ENCODE results near the gene FEM1B.

- TF ChIP-seq ZNF768 (tag by site-specific recombination; IDR thresholded peaks at IDR 0.05) = no peak
- TF ChIP-seq, protein P1, sequence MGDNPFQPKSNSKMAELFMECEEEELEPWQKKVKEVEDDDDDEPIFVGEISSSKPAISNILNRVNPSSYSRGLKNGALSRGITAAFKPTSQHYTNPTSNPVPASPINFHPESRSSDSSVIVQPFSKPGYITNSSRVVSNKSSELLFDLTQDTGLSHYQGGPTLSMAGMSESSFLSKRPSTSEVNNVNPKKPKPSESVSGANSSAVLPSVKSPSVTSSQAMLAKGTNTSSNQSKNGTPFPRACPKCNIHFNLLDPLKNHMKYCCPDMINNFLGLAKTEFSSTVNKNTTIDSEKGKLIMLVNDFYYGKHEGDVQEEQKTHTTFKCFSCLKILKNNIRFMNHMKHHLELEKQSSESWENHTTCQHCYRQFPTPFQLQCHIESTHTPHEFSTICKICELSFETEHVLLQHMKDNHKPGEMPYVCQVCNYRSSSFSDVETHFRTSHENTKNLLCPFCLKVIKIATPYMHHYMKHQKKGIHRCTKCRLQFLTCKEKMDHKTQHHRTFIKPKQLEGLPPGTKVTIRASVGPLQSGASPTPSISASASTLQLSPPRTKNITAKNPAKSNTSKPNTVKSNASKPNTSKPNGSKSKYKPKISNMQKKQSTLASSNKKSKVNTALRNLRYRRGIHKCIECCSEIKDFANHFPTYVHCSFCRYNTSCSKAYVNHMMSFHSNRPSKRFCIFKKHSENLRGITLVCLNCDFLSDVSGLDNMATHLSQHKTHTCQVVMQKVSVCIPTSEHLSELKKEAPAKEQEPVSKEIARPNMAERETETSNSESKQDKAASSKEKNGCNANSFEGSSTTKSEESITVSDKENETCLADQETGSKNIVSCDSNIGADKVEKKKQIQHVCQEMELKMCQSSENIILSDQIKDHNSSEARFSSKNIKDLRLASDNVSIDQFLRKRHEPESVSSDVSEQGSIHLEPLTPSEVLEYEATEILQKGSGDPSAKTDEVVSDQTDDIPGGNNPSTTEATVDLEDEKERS (tag by site-specific recombination; IDR thresholded peaks at IDR 0.05) = no peak
- TF ChIP-seq CTCF (tag by site-specific recombination; IDR thresholded peaks at IDR 0.05) = no peak
- TF ChIP-seq, protein P2, sequence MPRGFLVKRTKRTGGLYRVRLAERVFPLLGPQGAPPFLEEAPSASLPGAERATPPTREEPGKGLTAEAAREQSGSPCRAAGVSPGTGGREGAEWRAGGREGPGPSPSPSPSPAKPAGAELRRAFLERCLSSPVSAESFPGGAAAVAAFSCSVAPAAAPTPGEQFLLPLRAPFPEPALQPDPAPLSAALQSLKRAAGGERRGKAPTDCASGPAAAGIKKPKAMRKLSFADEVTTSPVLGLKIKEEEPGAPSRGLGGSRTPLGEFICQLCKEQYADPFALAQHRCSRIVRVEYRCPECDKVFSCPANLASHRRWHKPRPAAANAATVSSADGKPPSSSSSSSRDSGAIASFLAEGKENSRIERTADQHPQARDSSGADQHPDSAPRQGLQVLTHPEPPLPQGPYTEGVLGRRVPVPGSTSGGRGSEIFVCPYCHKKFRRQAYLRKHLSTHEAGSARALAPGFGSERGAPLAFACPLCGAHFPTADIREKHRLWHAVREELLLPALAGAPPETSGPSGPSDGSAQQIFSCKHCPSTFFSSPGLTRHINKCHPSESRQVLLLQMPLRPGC (tag by site-specific recombination; IDR thresholded peaks at IDR 0.05) = no peak
- TF ChIP-seq SALL2 (tag by site-specific recombination; IDR thresholded peaks at IDR 0.05; ENCODE audit: borderline replicate concordance) = no peak
- no peak for TF ChIP-seq KLF10 (tag by site-specific recombination; IDR thresholded peaks at IDR 0.05)
- TF ChIP-seq ZNF324 (tag by site-specific recombination; IDR thresholded peaks at IDR 0.05) = no peak
- TF ChIP-seq ZNF138 (tag by site-specific recombination; IDR thresholded peaks at IDR 0.05; ENCODE audit: borderline replicate concordance) = no peak
These were observed 46.3 kb upstream of the FEM1B start for GRCh38 chr15:68231102-68231818.
